ENCODE results near the gene PHOX2A. TPM values are rescaled to one million over a fixed set of nuclear protein-coding genes. Genes with fewer than 3 reads are reported as not detected.

PHOX2A gene
- total and polyA plus RNA-seq, 11 donors: not detected

- H3K4me1 ChIP-seq: peaks cover 0 to 52% (median 16%) of the 10 kb centered on the region in 12 donors
These were observed 23.1 kb downstream of the PHOX2A start for GRCh38 chr11:72220696-72221363.

GRCh38 chr11:72218251-72218745, 25.7 kb downstream of the PHOX2A start:
- DNase-seq: no peak
- Histone ChIP-seq H3K4me1 (peaks cover 0 to 44% (median 8%) of the 10 kb centered on the region in 12 donors), H3K9me3 (no peaks in the 10 kb centered on the region), H3K36me3 (no peaks in the 10 kb centered on the region), H3K4me3 (peak overlapping the region in 6 of 12 donors; percentile 13 to 54 (median 21)), H3K27ac (peak overlapping the region in 3 of 12 donors; percentile 42 to 86 (median 44)), H3K27me3 (peaks cover 0 to 7% (median 0%) of the 10 kb centered on the region in 9 donors)
- intact Hi-C loops (cut with DNase I): no loop called here
- WGBS, 4 donors: 84 to 87% (median 84%) methylated on average over 5 of the region's 5 CpGs
- no peak for ATAC-seq
- TF ChIP-seq CTCF (IDR thresholded peaks at IDR 0.05) (no peak), POLR2A (IDR thresholded peaks at IDR 0.05) (no peak)

More at GRCh38 chr11:72220696-72221363, 23.1 kb downstream of the PHOX2A start:
- Histone ChIP-seq H3K4me3 (no peak overlapping the region), H3K36me3 (no peaks in the 10 kb centered on the region), H3K9me3 (no peaks in the 10 kb centered on the region), H3K27ac (no peak overlapping the region), H3K27me3 (peaks cover 0 to 7% (median 0%) of the 10 kb centered on the region in 9 donors)
- 83 to 93% (median 92%) methylated on average over 10 of the region's 10 CpGs for WGBS, 4 donors
- TF ChIP-seq CTCF (IDR thresholded peaks at IDR 0.05) (no peak), POLR2A (IDR thresholded peaks at IDR 0.05) (no peak)
- DNase-seq (no peak), ATAC-seq (no peak)
- intact Hi-C loops (cut with DNase I): loop anchor here in 5 of 10 donors (5.0 to 10.0 kb wide), 5 partner anchors 109 to 206 kb away; partner anchors contain the start of gene ANAPC15 (in 1 of the 5)

- no peak for TF ChIP-seq CTCF (IDR thresholded peaks at IDR 0.05)
- TF ChIP-seq POLR2A (IDR thresholded peaks at IDR 0.05): no peak
- Histone ChIP-seq H3K4me1 (peaks cover 0 to 44% (median 7%) of the 10 kb centered on the region in 12 donors), H3K4me3 (peak overlapping the region in 7 of 12 donors; percentile 7 to 54 (median 37)), H3K36me3 (no peaks in the 10 kb centered on the region), H3K9me3 (no peaks in the 10 kb centered on the region), H3K27ac (peak overlapping the region in 3 of 12 donors; percentile 42 to 86 (median 44)), H3K27me3 (peaks cover 0 to 7% (median 0%) of the 10 kb centered on the region in 9 donors)
- DNase-seq: no peak
- 32 to 45% (median 37%) methylated on average over 2 of the region's 2 CpGs for WGBS, 4 donors
- intact Hi-C loops (cut with DNase I): no loop called here
- peak in 1 of 4 donors; percentile 16 for ATAC-seq
These were observed 26.1 kb downstream of the PHOX2A start for GRCh38 chr11:72217841-72218240.

GRCh38 chr11:72216638-72217037, 27.3 kb downstream of the PHOX2A start, which contains the start of gene FOLR2:
TSS of gene FOLR2 (plus strand) at chr11:72216794. CDS start at chr11:72218585, 1,791 bp downstream.
- H3K27ac ChIP-seq: peak within 1 kb of the TSS in 4 of 12 donors; percentile 14 to 86 (median 25)
- ATAC-seq: peak in 3 of 4 donors; percentile 43 to 75 (median 49)
- 75 to 81% (median 79%) methylated on average over 6 of the region's 6 CpGs for WGBS, 4 donors

More at GRCh38 chr11:72216638-72217037, 27.3 kb downstream of the PHOX2A start, which contains the start of gene FOLR2:
- H3K27me3 ChIP-seq: peaks cover 0 to 7% (median 0%) of the 10 kb centered on the region in 9 donors
- TF ChIP-seq CTCF (IDR thresholded peaks at IDR 0.05) (no peak), POLR2A (IDR thresholded peaks at IDR 0.05) (no peak)
- H3K36me3 ChIP-seq: no peaks in the 10 kb centered on the region
- intact Hi-C loops (cut with DNase I): no loop called here
- DNase-seq: no peak
- peaks cover 0 to 32% (median 0%) of the 10 kb centered on the region in 12 donors for H3K4me1 ChIP-seq
- peak within 1 kb of the TSS in 8 of 12 donors; percentile 7 to 54 (median 34) for H3K4me3 ChIP-seq
- H3K9me3 ChIP-seq: no peaks in the 10 kb centered on the region
